Measurements from ENCODE around the gene TBX4. TPM values are rescaled to one million over a fixed set of nuclear protein-coding genes. Genes with fewer than 3 reads are reported as not detected.

The TBX4 gene
- total RNA-seq, 1 experiment from 2014 or later: not detected

DNA sequence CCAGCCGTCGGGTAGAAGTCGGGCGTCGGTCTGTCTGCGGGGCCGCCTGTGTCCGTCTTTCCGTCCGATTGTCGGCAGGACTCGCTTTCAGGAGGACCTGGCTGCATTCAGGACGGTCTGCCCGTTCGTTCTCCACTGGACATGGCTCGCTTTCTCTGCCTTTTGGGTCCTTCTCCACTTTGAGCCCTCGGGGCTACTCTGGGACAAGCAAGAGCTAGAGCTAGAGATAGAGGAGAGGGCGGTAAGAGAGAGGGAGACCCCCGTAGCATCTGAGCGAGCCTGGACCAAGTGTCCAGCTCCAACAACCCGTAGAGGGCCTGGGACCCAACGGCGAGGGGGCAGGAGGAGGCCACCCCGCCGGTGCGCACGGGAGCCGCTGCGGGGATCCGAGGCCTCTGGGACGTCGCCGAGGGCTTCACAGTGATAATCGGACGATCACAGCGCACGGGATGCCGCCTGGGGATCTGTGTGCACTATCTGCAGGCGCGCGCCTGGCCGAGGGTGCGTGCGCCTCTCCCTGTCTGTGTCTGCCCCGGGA, 4.5 kb downstream of the TBX4 start:
- H3K4me2 ChIP-seq (ENCODE audit: insufficient read depth, insufficient read length, low read length): no peak overlapping the region
- no CpG with 5 or more reads among the region's 45 CpGs for WGBS (ENCODE audit: extremely low coverage, insufficient read length, low lambda C conversion rate)
- H3K79me2 ChIP-seq (ENCODE audit: insufficient read depth, low read length): no peaks in the 10 kb centered on the region

More for the DNA sequence above, 4.5 kb downstream of the TBX4 start:
- H3K27me3 Mint-ChIP-seq (ENCODE audit: low read depth): peaks cover 99% of the 10 kb centered on the region
- Histone ChIP-seq H4K20me1 (ENCODE audit: control insufficient read depth, insufficient read depth, insufficient read length) (peaks cover 2% of the 10 kb centered on the region), H3K79me1 (ENCODE audit: insufficient read depth, low read depth, low read length, poor library complexity, severe bottlenecking) (no peaks in the 10 kb centered on the region), H3K56ac (ENCODE audit: insufficient read length, low read depth, low read length) (no peak overlapping the region), H3K4ac (ENCODE audit: low read depth, low read length) (no peak overlapping the region), H3K9ac (ENCODE audit: extremely low read depth, insufficient read length, low read length) (no peak overlapping the region), H4K91ac (ENCODE audit: insufficient read length, low read depth, low read length) (no peak overlapping the region), H2BK5ac (ENCODE audit: insufficient read length, low read length) (no peak overlapping the region), H2BK120ac (ENCODE audit: low read depth, low read length, poor library complexity, severe bottlenecking) (no peak overlapping the region), H2BK15ac (ENCODE audit: low read depth, low read length) (no peak overlapping the region), H3K23ac (ENCODE audit: insufficient read length, low read depth, low read length) (no peak overlapping the region), H3T11ph (ENCODE audit: low read length) (no peak overlapping the region), H2BK20ac (ENCODE audit: low read depth, low read length, poor library complexity, severe bottlenecking) (no peak overlapping the region), H4K8ac (replicated peaks; ENCODE audit: insufficient read length, low read depth, low read length) (no peak overlapping the region), H3K27me3 (ENCODE audit: insufficient read depth, low read length) (peaks cover 92% of the 10 kb centered on the region), H3K9me3 (ENCODE audit: control insufficient read depth, low read depth, low read length) (no peaks in the 10 kb centered on the region), H2BK12ac (ENCODE audit: insufficient read length, low read depth, low read length) (no peak overlapping the region), H3K18ac (ENCODE audit: insufficient read length, low read depth, low read length) (no peak overlapping the region), H4K5ac (ENCODE audit: insufficient read length, low read depth, low read length) (no peak overlapping the region), H3K14ac (ENCODE audit: insufficient read depth, low read length) (no peak overlapping the region), H2AFZ (ENCODE audit: low read length) (no peak overlapping the region), H3K27ac (ENCODE audit: insufficient read length, low read depth, low read length) (no peak overlapping the region), H2AK5ac (ENCODE audit: insufficient read length, low read length) (no peak overlapping the region), H3K23me2 (ENCODE audit: insufficient read length, low read depth, low read length, poor library complexity, severe bottlenecking) (peaks cover 8% of the 10 kb centered on the region), H3K4me1 (ENCODE audit: insufficient read depth, low read length) (no peaks in the 10 kb centered on the region; the same call in 1 of the 2 replicates)
- TF ChIP-seq, protein P1, sequence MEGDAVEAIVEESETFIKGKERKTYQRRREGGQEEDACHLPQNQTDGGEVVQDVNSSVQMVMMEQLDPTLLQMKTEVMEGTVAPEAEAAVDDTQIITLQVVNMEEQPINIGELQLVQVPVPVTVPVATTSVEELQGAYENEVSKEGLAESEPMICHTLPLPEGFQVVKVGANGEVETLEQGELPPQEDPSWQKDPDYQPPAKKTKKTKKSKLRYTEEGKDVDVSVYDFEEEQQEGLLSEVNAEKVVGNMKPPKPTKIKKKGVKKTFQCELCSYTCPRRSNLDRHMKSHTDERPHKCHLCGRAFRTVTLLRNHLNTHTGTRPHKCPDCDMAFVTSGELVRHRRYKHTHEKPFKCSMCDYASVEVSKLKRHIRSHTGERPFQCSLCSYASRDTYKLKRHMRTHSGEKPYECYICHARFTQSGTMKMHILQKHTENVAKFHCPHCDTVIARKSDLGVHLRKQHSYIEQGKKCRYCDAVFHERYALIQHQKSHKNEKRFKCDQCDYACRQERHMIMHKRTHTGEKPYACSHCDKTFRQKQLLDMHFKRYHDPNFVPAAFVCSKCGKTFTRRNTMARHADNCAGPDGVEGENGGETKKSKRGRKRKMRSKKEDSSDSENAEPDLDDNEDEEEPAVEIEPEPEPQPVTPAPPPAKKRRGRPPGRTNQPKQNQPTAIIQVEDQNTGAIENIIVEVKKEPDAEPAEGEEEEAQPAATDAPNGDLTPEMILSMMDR (conservative IDR thresholded peaks at IDR 0.05): no peak
- H3K36me3 Mint-ChIP-seq (ENCODE audit: insufficient read depth in 1 of 3, low read depth in 3 of 3): peaks cover 0 to 2% (median 0%) of the 10 kb centered on the region in 3 experiments; a peak in 1 of 7 replicates
- H3K9me3 Mint-ChIP-seq: peaks cover 9 to 11% of the 10 kb centered on the region in 2 experiments
- H3K4me3 Mint-ChIP-seq: peak overlapping the region; percentile 40 to 74; a peak in 3 of 5 replicates
- H3K4me1 Mint-ChIP-seq: peaks cover 30 to 46% of the 10 kb centered on the region in 2 experiments
- DNase-seq: no peak
- H3K27ac Mint-ChIP-seq: no peak overlapping the region

Measured in H9 (cell line).